Body of pancreas (tissue), 4 donors: ENCODE measurements around the gene TSC22D4. TPM values are rescaled to one million over a fixed set of nuclear protein-coding genes. Genes with fewer than 3 reads are reported as not detected.

Experiments
- ATAC-seq: fragments of 150-250 bp; one replicate; pipeline ENCODE4 v1.9.1; 2016
- DNase-seq, 4 donors: peaks; one replicate each; pipeline ENCODE4 v3.0.0-alpha.2; 2019
- H3K27ac ChIP-seq, 4 donors: fragments of 200-600 bp; sonication (generic); 1 replicate in 3 of 4; 2 replicates in 1 of 4; pipeline versions ENCODE4 v1.5.1 to v1.6.1; 2016 to 2019; ENCODE audit warnings: mild to moderate bottlenecking in 1 of 4, mixed read lengths in 1 of 4, moderate library complexity in 1 of 4
- H3K27me3 ChIP-seq, 2 donors: fragments of 200-600 bp; sonication (generic); one replicate each; pipeline ENCODE4 v1.6.0; 2016; ENCODE audit warnings: mild to moderate bottlenecking in 1 of 2
- H3K36me3 ChIP-seq, 2 donors: fragments of 200-600 bp; sonication (generic); replicated peaks in 1 of 2; 2 replicates each; pipeline ENCODE4 v1.5.1; 2016; ENCODE audit warnings: low read depth in 2 of 2; ENCODE audit not compliant: insufficient read depth in 1 of 2
- H3K4me1 ChIP-seq: fragments of 200-600 bp; sonication (generic); one replicate; pipeline ENCODE4 v1.6.0; 2016
- H3K4me3 ChIP-seq, 2 donors: fragments of 200-600 bp; sonication (generic); 1 replicate in 1 of 2; 2 replicates in 1 of 2; pipeline ENCODE4 v1.5.1; 2016 to 2019
- H3K9me3 ChIP-seq, 3 donors: fragments of 200-600 bp; sonication (generic); 1 replicate in 2 of 3; 2 replicates in 1 of 3; pipeline ENCODE4 v1.5.1; 2016
- CTCF ChIP-seq, 7 experiments: fragments of 450-650 bp in 4 of 7; fragments of 200-600 bp in 3 of 7; sonication (generic) in 3 of 7; IDR thresholded peaks; one replicate each; pipeline ENCODE4 v1.5.1; 2016 to 2019; ENCODE audit warnings: antibody characterized with exemption in 7 of 7
- POLR2A ChIP-seq, 3 donors: fragments of 450-650 bp; IDR thresholded peaks; one replicate each; pipeline ENCODE4 v1.6.1; 2016; ENCODE audit warnings: antibody characterized with exemption in 3 of 3, mild to moderate bottlenecking in 2 of 3
- WGBS, 2 donors: methylation state at CpG; one replicate each; pipeline ENCODE4 v1.1.5; 2017; 5-methylcytosine and 5-hydroxymethylcytosine counted together
- intact Hi-C: fragments of 100-400 bp; cut with DNase I; formaldehyde crosslinking; loops from one replicate; pipeline ENCODE4 v1.15.1; 2023
- total RNA-seq, 2 donors: library from RNA; depleted of rRNA; stranded (reverse); fragments of >200 nt; gene quantifications; one replicate each; pipeline ENCODE4 v1.1.0, GENCODE V29; 2016

TSC22D4 gene
- total RNA-seq, 2 donors from 2014 or later: 16.6 to 34.9 TPM

- Histone ChIP-seq H3K36me3 (peaks cover 0 to 8% of the 10 kb centered on the region in 2 donors), H3K4me1 (peaks cover 51% of the 10 kb centered on the region)
Observed at GRCh38 chr7:100431286-100431735, 47.7 kb downstream of the TSC22D4 start.

GRCh38 chr7:100430493-100431285 lies 48.3 kb downstream of the TSC22D4 start:
- H3K4me3 ChIP-seq: peak overlapping the region; percentile 69 to 78
- no peaks in the 10 kb centered on the region for H3K9me3 ChIP-seq
- TF ChIP-seq POLR2A (IDR thresholded peaks at IDR 0.05) (no peak), CTCF (IDR thresholded peaks at IDR 0.05) (no peak)
- H3K4me1 ChIP-seq: peaks cover 51% of the 10 kb centered on the region
- H3K27ac ChIP-seq: peak overlapping the region; percentile 100
- 34 to 52% methylated on average over 12 to 31 of the region's 31 CpGs for WGBS, 2 donors
- no peaks in the 10 kb centered on the region for H3K27me3 ChIP-seq
- peak in 1 of 4 donors; percentile 33 for DNase-seq
- ATAC-seq: no peak
- H3K36me3 ChIP-seq: peaks cover 0 to 8% of the 10 kb centered on the region in 2 donors
- intact Hi-C loops: no loop called here

More at GRCh38 chr7:100431286-100431735, 47.7 kb downstream of the TSC22D4 start:
- no peaks in the 10 kb centered on the region for H3K27me3 ChIP-seq
- intact Hi-C loops: no loop called here
- TF ChIP-seq CTCF (IDR thresholded peaks at IDR 0.05): no peak
- TF ChIP-seq POLR2A (IDR thresholded peaks at IDR 0.05): no peak
- H3K27ac ChIP-seq: peak overlapping the region in 2 of 4 donors; percentile 100
- WGBS, 2 donors: 81 to 89% methylated on average over 17 to 21 of the region's 23 CpGs
- H3K4me3 ChIP-seq: no peak overlapping the region
- no peaks in the 10 kb centered on the region for H3K9me3 ChIP-seq
- no peak for ATAC-seq
- no peak for DNase-seq

GRCh38 chr7:100429637-100430492 lies 49.1 kb downstream of the TSC22D4 start, which contains the start of gene MEPCE:
Gene MEPCE, plus strand, starts transcription at chr7:100429831. Its CDS starts 188 bp downstream, at chr7:100430019.
- peak within 1 kb of the TSS; percentile 69 to 78 for H3K4me3 ChIP-seq
- peak within 1 kb of the TSS; percentile 100 for H3K27ac ChIP-seq
- TF ChIP-seq CTCF (IDR thresholded peaks at IDR 0.05) (no peak), POLR2A (IDR thresholded peaks at IDR 0.05) (peak; percentile 22 to 53 (median 40))
- peak; percentile 95 to 98 (median 96) for DNase-seq
- H3K27me3 ChIP-seq: no peaks in the 10 kb centered on the region
- 0% methylated on average over 22 to 77 of the region's 95 CpGs for WGBS, 2 donors
- peaks cover 0 to 8% of the 10 kb centered on the region in 2 donors for H3K36me3 ChIP-seq
- peak; percentile 61 for ATAC-seq
- peaks cover 45% of the 10 kb centered on the region for H3K4me1 ChIP-seq
- no peaks in the 10 kb centered on the region for H3K9me3 ChIP-seq
- intact Hi-C loops: no loop called here

GRCh38 chr7:100428967-100429636 lies 49.9 kb downstream of the TSC22D4 start:
- Histone ChIP-seq H3K4me1 (peaks cover 37% of the 10 kb centered on the region), H3K27me3 (no peaks in the 10 kb centered on the region), H3K9me3 (no peaks in the 10 kb centered on the region), H3K4me3 (peak overlapping the region; percentile 69 to 78), H3K36me3 (peaks cover 0 to 8% of the 10 kb centered on the region in 2 donors), H3K27ac (peak overlapping the region; percentile 100)
- intact Hi-C loops: no loop called here
- peak; percentile 100 for DNase-seq
- 0% methylated on average over 26 to 40 of the region's 40 CpGs for WGBS, 2 donors
- TF ChIP-seq POLR2A (IDR thresholded peaks at IDR 0.05) (no peak), CTCF (IDR thresholded peaks at IDR 0.05) (peak in 4 of 7 experiments; percentile 43 to 58 (median 50))
- peak; percentile 82 for ATAC-seq
